ENCODE data around the gene MPRIP.

DNA sequence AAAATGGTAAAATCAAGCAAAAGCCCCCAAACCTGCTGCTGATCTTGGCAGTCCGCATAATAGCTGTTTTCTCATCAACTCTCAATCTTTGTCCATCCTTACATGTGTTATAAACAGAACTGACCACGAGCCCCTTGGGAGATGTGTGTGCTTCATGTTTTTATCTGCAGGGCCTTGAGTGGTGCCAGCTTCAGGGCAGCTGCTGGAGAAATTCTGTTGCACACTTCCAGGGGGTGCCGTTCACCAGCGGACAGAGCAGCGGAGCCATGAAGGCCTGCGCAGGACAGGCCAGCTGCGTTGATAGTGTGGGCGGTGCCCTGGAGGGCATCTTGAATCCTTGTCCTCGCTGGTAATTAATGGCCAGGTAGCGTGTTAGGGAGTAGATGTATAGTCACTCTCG, 20.1 kb downstream of the MPRIP start:
- TF ChIP-seq, protein P1, sequence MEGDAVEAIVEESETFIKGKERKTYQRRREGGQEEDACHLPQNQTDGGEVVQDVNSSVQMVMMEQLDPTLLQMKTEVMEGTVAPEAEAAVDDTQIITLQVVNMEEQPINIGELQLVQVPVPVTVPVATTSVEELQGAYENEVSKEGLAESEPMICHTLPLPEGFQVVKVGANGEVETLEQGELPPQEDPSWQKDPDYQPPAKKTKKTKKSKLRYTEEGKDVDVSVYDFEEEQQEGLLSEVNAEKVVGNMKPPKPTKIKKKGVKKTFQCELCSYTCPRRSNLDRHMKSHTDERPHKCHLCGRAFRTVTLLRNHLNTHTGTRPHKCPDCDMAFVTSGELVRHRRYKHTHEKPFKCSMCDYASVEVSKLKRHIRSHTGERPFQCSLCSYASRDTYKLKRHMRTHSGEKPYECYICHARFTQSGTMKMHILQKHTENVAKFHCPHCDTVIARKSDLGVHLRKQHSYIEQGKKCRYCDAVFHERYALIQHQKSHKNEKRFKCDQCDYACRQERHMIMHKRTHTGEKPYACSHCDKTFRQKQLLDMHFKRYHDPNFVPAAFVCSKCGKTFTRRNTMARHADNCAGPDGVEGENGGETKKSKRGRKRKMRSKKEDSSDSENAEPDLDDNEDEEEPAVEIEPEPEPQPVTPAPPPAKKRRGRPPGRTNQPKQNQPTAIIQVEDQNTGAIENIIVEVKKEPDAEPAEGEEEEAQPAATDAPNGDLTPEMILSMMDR (IDR thresholded peaks at IDR 0.05) = no peak
- TF ChIP-seq POLR2AphosphoS5 (IDR thresholded peaks at IDR 0.05) = no peak
- TF ChIP-seq POLR2A (IDR thresholded peaks at IDR 0.05) = no peak
- no peak for TF ChIP-seq EP300 (IDR thresholded peaks at IDR 0.05)

Data from sigmoid colon (tissue), 4 donors.